GM12872 (cell line): Measurements from ENCODE around the gene OR2H2.

Experiments used
- TF ChIP-seq, protein P1 (sequence below): IDR thresholded peaks from 3 replicates; pipeline ENCODE4 v1.5.1; 2011; ENCODE audit warnings: low read depth, mild to moderate bottlenecking, low read length, moderate library complexity; ENCODE audit not compliant: insufficient read depth

Gene OR2H2

DNA sequence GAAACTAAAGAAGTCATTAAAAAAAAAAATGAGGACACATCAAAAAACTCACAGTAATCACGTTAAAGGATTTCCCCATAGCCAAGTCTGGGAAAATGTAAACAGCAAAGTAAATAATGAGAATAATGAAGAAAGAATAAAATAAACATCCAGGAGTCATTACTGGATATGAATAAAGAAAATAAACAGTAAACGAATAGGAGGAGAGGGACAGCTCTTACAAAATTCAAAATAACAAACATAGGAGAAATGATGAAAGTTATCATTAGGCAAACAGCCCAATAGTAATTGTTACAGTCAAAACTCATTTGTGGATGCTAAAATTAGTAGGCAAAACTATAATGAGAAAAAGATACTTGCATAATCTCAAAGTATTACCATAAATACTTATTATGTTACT lies 17.4 kb upstream of the OR2H2 start:
- TF ChIP-seq, protein P1, sequence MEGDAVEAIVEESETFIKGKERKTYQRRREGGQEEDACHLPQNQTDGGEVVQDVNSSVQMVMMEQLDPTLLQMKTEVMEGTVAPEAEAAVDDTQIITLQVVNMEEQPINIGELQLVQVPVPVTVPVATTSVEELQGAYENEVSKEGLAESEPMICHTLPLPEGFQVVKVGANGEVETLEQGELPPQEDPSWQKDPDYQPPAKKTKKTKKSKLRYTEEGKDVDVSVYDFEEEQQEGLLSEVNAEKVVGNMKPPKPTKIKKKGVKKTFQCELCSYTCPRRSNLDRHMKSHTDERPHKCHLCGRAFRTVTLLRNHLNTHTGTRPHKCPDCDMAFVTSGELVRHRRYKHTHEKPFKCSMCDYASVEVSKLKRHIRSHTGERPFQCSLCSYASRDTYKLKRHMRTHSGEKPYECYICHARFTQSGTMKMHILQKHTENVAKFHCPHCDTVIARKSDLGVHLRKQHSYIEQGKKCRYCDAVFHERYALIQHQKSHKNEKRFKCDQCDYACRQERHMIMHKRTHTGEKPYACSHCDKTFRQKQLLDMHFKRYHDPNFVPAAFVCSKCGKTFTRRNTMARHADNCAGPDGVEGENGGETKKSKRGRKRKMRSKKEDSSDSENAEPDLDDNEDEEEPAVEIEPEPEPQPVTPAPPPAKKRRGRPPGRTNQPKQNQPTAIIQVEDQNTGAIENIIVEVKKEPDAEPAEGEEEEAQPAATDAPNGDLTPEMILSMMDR = no peak

DNA sequence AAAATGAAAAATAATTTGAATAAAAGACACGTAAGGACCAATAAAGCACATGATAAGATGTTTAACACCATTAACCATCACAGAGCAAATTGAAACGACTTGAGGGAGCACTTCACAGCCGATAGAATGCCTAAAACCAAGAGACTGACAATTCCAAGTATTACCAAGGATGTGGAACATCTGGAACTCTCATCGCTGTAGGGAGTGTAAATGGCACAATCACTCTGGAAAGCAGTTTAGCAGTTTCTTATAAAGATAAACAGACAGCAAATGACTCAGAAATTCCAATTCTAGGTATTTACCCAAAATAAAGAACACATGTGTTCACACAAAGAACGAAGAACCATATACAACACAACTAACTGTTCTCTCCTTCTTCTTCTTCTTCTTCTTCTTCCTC lies 16.9 kb upstream of the OR2H2 start:
- TF ChIP-seq, protein P1 = no peak

DNA sequence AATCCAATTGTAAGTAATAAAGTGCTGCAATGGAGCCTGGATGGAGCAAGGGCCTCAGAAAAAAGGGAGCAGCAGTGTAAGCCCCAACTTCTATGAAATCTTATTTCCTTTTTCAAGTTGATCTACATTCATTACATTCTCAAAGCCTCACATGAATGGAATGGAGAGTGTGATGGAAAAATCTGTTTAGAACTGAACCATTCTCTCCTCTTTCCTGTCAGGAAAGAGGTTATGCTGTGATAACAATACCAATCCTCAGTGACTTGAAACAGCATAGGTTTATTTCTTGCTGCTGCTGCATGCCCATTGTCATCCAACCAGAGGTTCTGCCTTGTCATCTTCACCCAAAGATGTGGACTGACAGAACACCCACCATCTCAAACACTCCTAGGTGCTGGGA lies 8.9 kb upstream of the OR2H2 start:
- TF ChIP-seq, protein P1 = no peak

DNA sequence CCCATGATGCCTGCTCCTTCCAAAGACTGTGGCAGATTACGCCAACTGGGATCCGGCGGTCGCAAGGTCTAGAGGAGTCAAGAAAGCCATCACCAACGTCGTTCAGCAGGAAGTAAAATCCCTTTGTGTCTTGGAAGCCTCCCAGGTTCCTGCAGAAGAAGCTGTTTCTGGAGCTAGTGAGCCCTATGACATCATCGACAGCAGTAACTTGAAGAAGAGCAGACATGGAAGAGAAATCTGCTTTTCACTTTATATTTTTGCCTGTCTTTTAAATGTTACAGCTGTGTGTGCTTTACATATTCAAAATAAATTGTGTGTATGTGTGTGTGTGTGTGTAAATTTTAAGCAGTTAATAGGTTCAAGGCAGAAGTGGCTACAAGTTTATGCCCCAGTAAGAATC lies 7.4 kb upstream of the OR2H2 start:
- TF ChIP-seq, protein P1 = no peak

DNA sequence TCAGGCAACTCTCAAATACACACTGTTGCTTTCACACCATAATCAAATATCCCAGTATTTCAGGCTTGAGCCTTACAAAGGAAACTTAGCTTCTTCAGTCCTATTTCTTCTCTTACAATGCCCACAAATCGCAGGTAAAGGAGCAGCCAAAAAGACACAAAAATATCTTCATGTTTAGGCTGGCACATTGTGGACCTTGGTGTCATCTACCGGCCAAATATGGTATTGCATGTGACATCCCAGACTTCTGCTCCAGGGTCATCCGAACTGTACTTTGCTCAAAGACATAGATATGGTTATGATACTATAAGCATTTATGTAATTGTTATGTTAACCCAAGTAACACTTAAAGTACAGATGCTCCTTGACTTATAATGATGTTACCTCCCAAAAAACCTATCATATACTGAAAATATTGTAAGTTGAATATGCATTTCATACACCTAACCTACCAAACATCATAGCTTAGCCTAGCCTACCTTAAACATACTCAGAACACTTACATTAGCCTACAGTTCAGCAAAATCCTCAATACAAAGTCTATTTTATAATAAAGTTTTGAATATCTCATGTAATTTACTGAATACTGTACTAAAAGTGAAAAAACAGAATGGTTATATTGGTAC lies 4.6 kb downstream of the OR2H2 start:
- TF ChIP-seq, protein P1 = peak; percentile 96

DNA sequence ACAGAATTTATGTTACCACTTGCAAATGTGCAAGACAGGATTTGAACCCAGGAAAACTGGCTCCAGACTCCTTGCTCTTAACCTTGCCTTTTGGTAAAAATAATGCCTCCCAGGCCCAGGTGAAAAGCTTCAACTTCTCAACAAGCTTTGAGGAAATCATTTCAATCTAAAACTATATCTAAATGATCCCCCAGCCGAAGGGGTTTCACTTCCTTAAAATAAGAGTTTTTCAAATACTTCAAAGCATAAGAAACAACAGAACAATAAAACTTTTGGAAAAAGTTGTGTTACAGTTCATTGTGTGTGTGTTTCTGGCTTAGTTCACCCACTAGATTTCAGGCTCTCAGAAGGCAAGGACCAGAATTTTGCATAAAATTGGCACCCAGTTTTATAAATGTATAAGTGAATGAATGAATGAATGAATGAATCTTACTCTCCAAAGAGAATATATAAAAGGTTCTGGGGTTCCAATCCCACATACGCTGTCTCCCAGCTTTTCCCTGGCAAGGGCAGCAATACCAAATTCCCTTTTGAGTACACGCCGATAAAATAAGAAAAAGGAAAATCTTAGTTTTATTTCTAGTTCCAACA lies 5.4 kb downstream of the OR2H2 start:
- TF ChIP-seq, protein P1 = no peak

DNA sequence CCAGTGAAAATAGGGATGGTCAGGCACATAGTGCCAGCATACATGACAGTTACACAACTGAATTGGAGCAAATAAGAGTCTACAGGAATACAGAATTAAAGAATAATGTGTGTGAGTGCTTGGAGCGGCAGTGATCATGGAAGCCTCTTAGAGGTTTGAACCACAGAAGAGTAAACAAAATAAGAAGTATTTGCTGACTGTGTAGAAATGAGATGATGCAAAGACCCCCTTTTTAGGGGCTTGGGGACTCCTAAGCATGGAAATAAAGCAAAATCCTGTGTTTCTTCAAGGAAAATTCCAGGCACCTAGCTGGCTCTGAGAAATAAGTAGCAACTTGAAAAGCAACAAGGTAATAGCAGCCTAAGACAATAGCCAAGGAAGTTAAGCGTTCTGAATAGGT lies 6.8 kb downstream of the OR2H2 start:
- TF ChIP-seq, protein P1 = no peak
